HG03097 (cell line): Measurements from ENCODE around the gene RNF223.
"Not testable (repeated sequence)": the region's sequence is repeated elsewhere in the genome, so short reads cannot be mapped to it uniquely, and the experiment has no call there.

Source experiments
- ATAC-seq: cut with Tn5 transposase; IDR thresholded peaks from one replicate; pipeline ENCODE4 v1.9.1; 2021; ENCODE audit not compliant: unreplicated experiment, low FRiP score

RNF223 gene

GRCh38 chr1:1062348-1063163 lies 11.6 kb downstream of the RNF223 start:
- no peak for ATAC-seq

DNA sequence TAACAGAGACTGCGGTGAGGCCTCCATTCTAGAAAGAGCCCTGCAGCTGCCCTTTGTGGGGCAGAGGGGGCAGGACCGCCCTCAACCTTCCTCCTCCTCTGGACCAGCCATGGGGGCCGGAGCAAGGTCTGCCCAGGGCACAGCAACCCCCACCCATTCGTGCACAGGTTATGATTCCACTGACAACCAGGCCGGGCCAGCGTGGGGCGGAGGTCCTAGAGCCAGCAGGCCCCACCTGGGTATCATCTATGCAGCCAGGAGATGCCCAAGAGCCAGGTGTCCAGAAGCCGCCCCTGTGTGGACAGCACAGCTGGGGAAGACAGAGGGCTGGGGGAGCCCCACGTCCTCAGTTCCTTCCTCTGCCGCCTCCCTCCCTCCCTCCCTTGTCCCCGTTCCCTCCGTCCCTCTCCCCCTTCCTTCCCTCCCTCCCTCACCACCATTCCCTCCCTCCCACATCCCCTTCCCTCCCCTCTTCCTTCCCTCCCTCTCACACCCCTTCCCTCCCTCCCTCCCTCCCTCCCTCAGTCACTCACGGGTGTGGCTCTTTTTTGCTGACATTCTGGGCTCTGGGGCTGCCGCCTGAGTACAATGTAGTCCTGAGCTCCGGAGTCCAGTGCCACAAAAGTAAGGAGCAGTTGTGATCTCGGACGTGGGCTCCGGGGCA lies 12.3 kb downstream of the RNF223 start:
- ATAC-seq = no peak

GRCh38 chr1:1060281-1061000 lies 13.7 kb downstream of the RNF223 start:
- ATAC-seq = no peak

- ATAC-seq = peak; percentile 51
Measured at GRCh38 chr1:1059494-1060280, 14.4 kb downstream of the RNF223 start.

DNA sequence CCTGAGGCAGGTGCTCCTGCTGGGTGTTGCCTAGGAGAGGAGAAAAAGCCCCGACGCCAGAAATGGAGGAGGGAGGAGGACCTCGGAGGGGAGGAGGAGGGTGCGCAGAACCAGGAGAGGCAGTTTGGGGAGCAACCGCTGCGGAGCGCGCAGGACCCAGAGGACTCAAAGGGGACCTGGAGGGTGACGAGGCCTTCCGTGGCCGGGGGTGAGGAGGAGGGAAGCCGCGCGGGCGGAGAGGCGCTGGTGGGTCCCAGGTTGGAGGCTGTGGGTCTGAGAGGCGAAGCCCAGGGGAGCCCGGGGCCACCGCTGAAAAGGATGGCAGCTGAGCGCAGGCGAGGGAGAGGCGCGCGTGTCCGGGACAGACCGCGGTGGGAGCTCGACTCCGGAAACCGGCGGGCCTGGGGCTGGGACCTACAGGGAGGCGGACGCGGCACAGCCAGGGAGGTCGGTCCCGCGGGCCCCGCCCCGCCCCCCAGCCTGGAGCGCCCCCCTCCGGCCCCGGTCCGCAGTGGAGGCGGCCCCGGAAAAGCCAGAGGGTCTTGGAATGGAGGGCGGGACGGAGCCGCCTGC lies 15.1 kb downstream of the RNF223 start:
- ATAC-seq = peak; percentile 26

GRCh38 chr1:1058088-1058905 lies 15.8 kb downstream of the RNF223 start:
- no peak for ATAC-seq

DNA sequence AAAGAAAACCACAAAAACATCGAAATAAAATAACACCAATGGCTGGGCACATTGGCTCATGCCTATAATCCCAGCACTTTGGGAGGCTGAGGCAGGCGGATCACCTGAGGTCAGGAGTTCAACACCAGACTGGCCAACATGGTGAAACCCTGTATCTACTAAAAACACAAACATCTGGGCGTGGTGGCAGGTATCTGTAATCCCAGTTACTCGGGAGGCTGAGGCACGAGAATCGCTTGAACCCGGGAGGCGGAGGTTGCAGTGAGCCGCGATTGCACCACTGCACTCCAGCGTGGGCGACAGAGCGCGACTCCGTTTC lies 16.4 kb downstream of the RNF223 start:
- not testable (repeated sequence) for ATAC-seq

GRCh38 chr1:1055841-1056736 lies 18.0 kb downstream of the RNF223 start:
- ATAC-seq = no peak

GRCh38 chr1:1054971-1055370 lies 19.1 kb downstream of the RNF223 start:
- no peak for ATAC-seq

DNA sequence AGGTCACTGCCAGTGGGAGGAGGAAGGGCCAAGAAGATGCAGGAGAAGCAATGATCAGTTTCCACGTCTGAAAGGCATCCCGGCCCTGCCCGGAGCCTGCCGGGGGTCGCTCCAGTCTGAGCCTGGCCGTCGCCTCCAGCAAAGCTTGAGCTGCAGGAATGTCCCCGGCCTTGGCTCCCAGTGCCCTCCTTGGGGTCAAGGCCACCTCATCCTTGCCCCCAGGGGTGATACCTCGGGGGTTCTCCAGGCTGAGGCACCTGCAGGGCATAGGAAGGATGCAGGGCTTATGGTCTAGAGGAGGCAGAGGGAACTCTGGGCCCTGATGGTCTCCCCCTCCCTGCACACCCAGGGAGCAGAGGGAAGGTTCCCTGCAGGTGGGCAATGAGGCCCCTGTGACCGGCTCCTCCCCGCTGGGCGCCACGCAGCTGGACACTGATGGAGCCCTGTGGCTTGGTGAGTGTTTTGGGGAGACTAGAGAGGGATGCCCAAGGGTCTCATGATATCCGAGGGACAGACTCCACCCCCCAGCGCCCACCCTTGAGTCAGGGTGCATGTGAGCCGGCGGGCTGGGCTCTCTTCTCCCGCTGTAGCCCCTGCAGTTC lies 19.9 kb downstream of the RNF223 start:
- ATAC-seq = no peak

DNA sequence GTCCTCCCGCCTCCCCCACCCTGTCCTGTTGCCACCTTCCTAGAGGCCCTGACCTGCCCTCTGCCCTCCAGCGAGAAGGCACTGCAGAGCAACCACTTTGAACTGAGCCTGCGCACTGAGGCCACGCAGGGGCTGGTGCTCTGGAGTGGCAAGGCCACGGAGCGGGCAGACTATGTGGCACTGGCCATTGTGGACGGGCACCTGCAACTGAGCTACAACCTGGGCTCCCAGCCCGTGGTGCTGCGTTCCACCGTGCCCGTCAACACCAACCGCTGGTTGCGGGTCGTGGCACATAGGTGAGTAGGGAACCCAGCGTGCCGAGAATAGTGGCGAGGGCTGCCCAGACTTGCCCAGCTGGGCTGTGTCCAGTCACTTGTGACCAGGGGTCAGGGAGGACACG lies 20.4 kb downstream of the RNF223 start:
- ATAC-seq = no peak

GRCh38 chr1:1053022-1053421 lies 21.1 kb downstream of the RNF223 start:
- ATAC-seq = no peak

DNA sequence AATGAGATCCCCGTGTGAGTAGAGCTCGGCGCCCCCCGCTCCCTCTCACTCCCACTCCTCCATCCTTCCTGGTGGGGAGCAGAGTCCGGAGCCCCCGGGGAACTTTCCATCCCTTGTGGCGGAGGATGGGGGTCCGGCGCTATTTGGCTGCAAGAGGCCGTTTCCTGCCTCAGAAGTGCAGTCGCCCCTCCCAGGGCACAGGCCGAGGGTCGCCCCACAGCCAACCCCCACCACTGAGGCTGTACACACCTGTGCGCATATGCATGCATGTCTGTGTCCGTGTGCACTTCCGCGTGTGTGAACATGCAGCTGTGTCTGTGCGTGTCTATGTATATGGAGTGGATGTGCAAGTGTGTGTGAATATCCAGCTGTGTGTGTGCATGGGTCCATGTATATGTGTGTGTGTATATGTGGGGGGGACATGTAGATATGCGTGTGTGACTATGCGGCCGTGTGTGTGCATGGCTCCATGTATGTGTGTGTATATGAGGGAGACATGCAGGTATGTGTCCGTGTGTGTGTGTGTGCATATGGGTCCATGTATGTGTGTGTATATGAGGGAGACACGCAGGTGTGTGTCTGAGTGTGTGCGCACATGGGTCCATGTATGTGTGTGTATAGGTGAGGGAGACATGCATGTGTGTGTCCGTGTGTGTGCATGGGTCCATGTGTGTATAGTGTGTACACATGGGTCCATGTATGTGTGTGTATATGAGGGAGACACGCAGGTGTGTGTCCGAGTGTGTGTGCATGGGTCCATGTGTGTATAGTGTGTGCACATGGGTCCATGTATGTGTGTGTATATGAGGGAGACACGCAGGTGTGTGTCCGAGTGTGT lies 21.9 kb downstream of the RNF223 start:
- no peak for ATAC-seq

- no peak for ATAC-seq
Measured at GRCh38 chr1:1051127-1051810, 22.8 kb downstream of the RNF223 start.

- ATAC-seq = no peak
Measured at GRCh38 chr1:1050577-1051052, 23.5 kb downstream of the RNF223 start.

- no peak for ATAC-seq
Measured at GRCh38 chr1:1049318-1050165, 24.6 kb downstream of the RNF223 start.
